ENCODE results near the gene RC3H1. TPM values are rescaled to one million over a fixed set of nuclear protein-coding genes. Genes with fewer than 3 reads are reported as not detected.

Gene RC3H1
- total and polyA plus RNA-seq, 9 of the 15 experiments (the other 6 are each of a cell fraction or from before 2014, with no cell fraction given) = 2.4 to 31.7 (median 12.4) TPM

- peak overlapping the region; percentile 84 for H3K4me2 ChIP-seq (ENCODE audit: insufficient read depth, low read length)
- WGBS (ENCODE audit: insufficient coverage, low coverage, missing lambda C conversion rate) = 13% methylated on average over 3 of the region's 3 CpGs
- H3K79me2 ChIP-seq (ENCODE audit: control insufficient read depth, insufficient read depth, low read length) = peaks cover 41% of the 10 kb centered on the region
- no peak overlapping the region for H3K4me3 ChIP-seq
- DNase-seq (ENCODE audit: extremely low read depth in 1 of 4, low spot score in 3 of 4) (peak in 1 of 4 experiments; percentile 57), FAIRE-seq (peak; percentile 11), ATAC-seq (no peak)
- peaks cover 10% of the 10 kb centered on the region; the same call in 1 of the 2 replicates for H4K20me1 ChIP-seq (replicated peaks; ENCODE audit: control insufficient read depth, insufficient read depth, low read length)
- H3K4me1 ChIP-seq (replicated peaks in 1 of 2; ENCODE audit: control insufficient read depth in 2 of 2, insufficient read depth in 2 of 2, low read length in 2 of 2) = peaks cover 15 to 20% of the 10 kb centered on the region in 2 experiments; a peak in 4 of 5 replicates
- peak overlapping the region; percentile 33 to 90; a peak in 3 of 4 replicates for H3K9ac ChIP-seq (ENCODE audit: insufficient read depth in 1 of 2, low read depth in 2 of 2, low read length in 2 of 2)
- peak overlapping the region; percentile 88 for H3K27ac ChIP-seq (ENCODE audit: extremely low read depth, low read depth, low read length)
- H3K9me1 ChIP-seq (ENCODE audit: control insufficient read depth, insufficient read depth, low read length) = no peaks in the 10 kb centered on the region
- no peaks in the 10 kb centered on the region for H3K27me3 ChIP-seq (ENCODE audit: control insufficient read depth in 2 of 2, insufficient read depth in 2 of 2, low read length in 2 of 2)
- ChIA-PET CTCF (ENCODE audit: low intra/inter-chr PET ratio) (no interaction called here), POLR2A (interaction anchor here (0.7 to 2.2 kb wide), 6 partner anchors 13 to 594 kb away, joined by 3 to 19 read pairs (median 4); no protein-coding TSS in a partner anchor)
- in situ Hi-C loops (cut with MboI) = no loop called here
- peak overlapping the region; percentile 95 for H2AFZ ChIP-seq (ENCODE audit: low read depth, low read length)
- intact Hi-C loops (cut with micrococcal nuclease) = loop anchor here (5.0 kb wide), 3 partner anchors 44 to 151 kb away; partner anchors contain the start of gene RABGAP1L
- BruUV-seq (replicated peaks) = no TSS peak
- peaks cover 14% of the 10 kb centered on the region; the same call in 2 of the 3 replicates for H3K36me3 ChIP-seq (ENCODE audit: control insufficient read depth, insufficient read depth, low read length)
- no peaks in the 10 kb centered on the region for H3K9me3 ChIP-seq (replicated peaks; ENCODE audit: control insufficient read depth, insufficient read depth, low read depth, low read length)
- TF ChIP-seq NRF1 (conservative IDR thresholded peaks at IDR 0.05 in 1 of 2, IDR thresholded peaks at IDR 0.05 in 1 of 2) = no peak
- TF ChIP-seq RFX1 (IDR thresholded peaks at IDR 0.05) = peak; percentile 85
- no peak for TF ChIP-seq ZNF212 (CRISPR knock-in tag; IDR thresholded peaks at IDR 0.05)
- no peak for TF ChIP-seq SNAPC5 (CRISPR knock-in tag; IDR thresholded peaks at IDR 0.05)
- peak in 1 of 2 experiments; percentile 20; a peak in 1 of 4 replicates for TF ChIP-seq FOXK2 (conservative IDR thresholded peaks at IDR 0.05 in 1 of 2, IDR thresholded peaks at IDR 0.05 in 1 of 2; ENCODE audit: low read depth in 2 of 2)
- TF ChIP-seq NCOR1 (IDR thresholded peaks at IDR 0.05) = 0 out of 2 replicates have a peak, but pooled peaks have one; percentile 5
- TF ChIP-seq, protein P1, sequence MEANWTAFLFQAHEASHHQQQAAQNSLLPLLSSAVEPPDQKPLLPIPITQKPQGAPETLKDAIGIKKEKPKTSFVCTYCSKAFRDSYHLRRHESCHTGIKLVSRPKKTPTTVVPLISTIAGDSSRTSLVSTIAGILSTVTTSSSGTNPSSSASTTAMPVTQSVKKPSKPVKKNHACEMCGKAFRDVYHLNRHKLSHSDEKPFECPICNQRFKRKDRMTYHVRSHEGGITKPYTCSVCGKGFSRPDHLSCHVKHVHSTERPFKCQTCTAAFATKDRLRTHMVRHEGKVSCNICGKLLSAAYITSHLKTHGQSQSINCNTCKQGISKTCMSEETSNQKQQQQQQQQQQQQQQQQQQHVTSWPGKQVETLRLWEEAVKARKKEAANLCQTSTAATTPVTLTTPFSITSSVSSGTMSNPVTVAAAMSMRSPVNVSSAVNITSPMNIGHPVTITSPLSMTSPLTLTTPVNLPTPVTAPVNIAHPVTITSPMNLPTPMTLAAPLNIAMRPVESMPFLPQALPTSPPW (CRISPR knock-in tag; IDR thresholded peaks at IDR 0.05) = no peak
- TF ChIP-seq CREM (IDR thresholded peaks at IDR 0.05; ENCODE audit: low read depth) = no peak
- TF ChIP-seq ZBTB17 (CRISPR knock-in tag; IDR thresholded peaks at IDR 0.05) = peak; percentile 68; the same call in 1 of the 2 replicates
- 0 out of 2 replicates have a peak, but pooled peaks have one; percentile 55 for TF ChIP-seq MXI1 (IDR thresholded peaks at IDR 0.05; ENCODE audit: low read depth, low read length)
- TF ChIP-seq, protein P2, sequence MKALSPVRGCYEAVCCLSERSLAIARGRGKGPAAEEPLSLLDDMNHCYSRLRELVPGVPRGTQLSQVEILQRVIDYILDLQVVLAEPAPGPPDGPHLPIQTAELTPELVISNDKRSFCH (CRISPR knock-in tag; IDR thresholded peaks at IDR 0.05) = no peak
- TF ChIP-seq, protein P2 (tag; IDR thresholded peaks at IDR 0.05) = no peak
- TF ChIP-seq CEBPB (tag; IDR thresholded peaks at IDR 0.05) = no peak
- TF ChIP-seq YY1 (IDR thresholded peaks at IDR 0.05; ENCODE audit: borderline replicate concordance in 1 of 3, control insufficient read depth in 1 of 3, extremely low read depth in 1 of 3, insufficient read depth in 3 of 3, insufficient read length in 1 of 3, insufficient replicate concordance in 2 of 3, low read depth in 1 of 3, low read length in 2 of 3) = no peak
- no peak for TF ChIP-seq NR2F6 (CRISPR knock-in tag; IDR thresholded peaks at IDR 0.05)
- TF ChIP-seq, protein P3, sequence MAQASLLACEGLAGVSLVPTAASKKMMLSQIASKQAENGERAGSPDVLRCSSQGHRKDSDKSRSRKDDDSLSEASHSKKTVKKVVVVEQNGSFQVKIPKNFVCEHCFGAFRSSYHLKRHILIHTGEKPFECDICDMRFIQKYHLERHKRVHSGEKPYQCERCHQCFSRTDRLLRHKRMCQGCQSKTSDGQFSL (CRISPR knock-in tag; IDR thresholded peaks at IDR 0.05) = no peak
- TF ChIP-seq, protein P3 (tag; IDR thresholded peaks at IDR 0.05) = no peak
- no peak for TF ChIP-seq POLR2G (IDR thresholded peaks at IDR 0.05; ENCODE audit: low read depth, low read length)
Observed at GRCh38 chr1:174023440-174023839, 1.3 kb upstream of the RC3H1 start.

Data from K562 (cell line).